OCI-LY3 (cell line): ENCODE measurements around the gene FHL3.

Experiments used
- EZH2phosphoT487 ChIP-seq: fragments of 200-600 bp; shearing (Covaris generic); IDR thresholded peaks from 2 replicates; pipeline ENCODE4 v1.6.1; 2018; ENCODE audit warnings: antibody characterized with exemption, mixed run types, low read depth
- TF ChIP-seq, protein P1 (sequence below): fragments of 200-600, 300-600 bp; sonication (generic); IDR thresholded peaks from 2 replicates; pipeline ENCODE4 v1.5.1; 2014; ENCODE audit warnings: antibody characterized with exemption, low read length, low read depth

DNA sequence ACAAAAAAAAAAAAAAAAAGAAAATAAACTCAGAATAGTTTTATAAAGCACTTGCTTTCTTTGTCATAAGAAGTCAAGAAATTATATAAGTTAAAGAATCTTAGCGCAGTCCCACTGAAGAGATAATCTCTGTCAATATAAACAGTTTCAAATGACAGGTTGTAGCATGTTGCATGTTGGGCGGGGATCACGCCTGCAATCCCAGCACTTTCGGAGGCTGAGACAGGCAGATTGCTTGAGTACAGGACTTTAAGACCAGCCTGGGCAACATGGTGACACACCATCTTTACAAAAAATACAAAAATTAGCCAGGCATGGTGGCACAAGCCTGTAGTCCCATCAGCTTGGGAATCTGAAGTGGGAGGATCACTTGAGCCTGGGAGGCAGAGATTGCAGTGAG, 40.0 kb downstream of the FHL3 start:
- TF ChIP-seq, protein P1, sequence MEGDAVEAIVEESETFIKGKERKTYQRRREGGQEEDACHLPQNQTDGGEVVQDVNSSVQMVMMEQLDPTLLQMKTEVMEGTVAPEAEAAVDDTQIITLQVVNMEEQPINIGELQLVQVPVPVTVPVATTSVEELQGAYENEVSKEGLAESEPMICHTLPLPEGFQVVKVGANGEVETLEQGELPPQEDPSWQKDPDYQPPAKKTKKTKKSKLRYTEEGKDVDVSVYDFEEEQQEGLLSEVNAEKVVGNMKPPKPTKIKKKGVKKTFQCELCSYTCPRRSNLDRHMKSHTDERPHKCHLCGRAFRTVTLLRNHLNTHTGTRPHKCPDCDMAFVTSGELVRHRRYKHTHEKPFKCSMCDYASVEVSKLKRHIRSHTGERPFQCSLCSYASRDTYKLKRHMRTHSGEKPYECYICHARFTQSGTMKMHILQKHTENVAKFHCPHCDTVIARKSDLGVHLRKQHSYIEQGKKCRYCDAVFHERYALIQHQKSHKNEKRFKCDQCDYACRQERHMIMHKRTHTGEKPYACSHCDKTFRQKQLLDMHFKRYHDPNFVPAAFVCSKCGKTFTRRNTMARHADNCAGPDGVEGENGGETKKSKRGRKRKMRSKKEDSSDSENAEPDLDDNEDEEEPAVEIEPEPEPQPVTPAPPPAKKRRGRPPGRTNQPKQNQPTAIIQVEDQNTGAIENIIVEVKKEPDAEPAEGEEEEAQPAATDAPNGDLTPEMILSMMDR: no peak
- TF ChIP-seq EZH2phosphoT487: no peak
